Epithelial cell of proximal tubule (primary cell): ENCODE data around the gene VAC14. TPM values are rescaled to one million over a fixed set of nuclear protein-coding genes. Genes with fewer than 3 reads are reported as not detected.
"Not testable (repeated sequence)": the region's sequence is repeated elsewhere in the genome, so short reads cannot be mapped to it uniquely, and the experiment has no call there.

Experiments
- DNase-seq: peaks from one replicate; pipeline ENCODE4 v3.0.0-alpha.2; 2011; ENCODE audit warnings: low read depth
- H3K4me3 ChIP-seq: 2 replicates; pipeline ENCODE4 v1.5.1; 2011; ENCODE audit warnings: low read depth, mild to moderate bottlenecking, low read length
- CTCF ChIP-seq: conservative IDR thresholded peaks from 2 replicates; pipeline ENCODE4 v1.5.1; 2012; ENCODE audit warnings: low read depth, mild to moderate bottlenecking, low read length
- total RNA-seq: library from RNA; depleted of rRNA; stranded (reverse); fragments of >200 nt; gene quantifications from 2 replicates; pipeline ENCODE4 v1.2.3, GENCODE V29; 2015

VAC14 gene
- 32.5 and 50.0 TPM in 2 replicates for total RNA-seq

GRCh38 chr16:70800781-70801480, at the start of gene VAC14:
TSS of gene VAC14 (minus strand) at chr16:70801158. CDS start at chr16:70800900, 258 bp downstream.
- TF ChIP-seq CTCF = no peak
- peak; percentile 38 for DNase-seq
- peak within 1 kb of the TSS; percentile 97 for H3K4me3 ChIP-seq

GRCh38 chr16:70823498-70824118, 22.6 kb upstream of the VAC14 start:
- H3K4me3 ChIP-seq, DNase-seq: not testable (repeated sequence)

DNA sequence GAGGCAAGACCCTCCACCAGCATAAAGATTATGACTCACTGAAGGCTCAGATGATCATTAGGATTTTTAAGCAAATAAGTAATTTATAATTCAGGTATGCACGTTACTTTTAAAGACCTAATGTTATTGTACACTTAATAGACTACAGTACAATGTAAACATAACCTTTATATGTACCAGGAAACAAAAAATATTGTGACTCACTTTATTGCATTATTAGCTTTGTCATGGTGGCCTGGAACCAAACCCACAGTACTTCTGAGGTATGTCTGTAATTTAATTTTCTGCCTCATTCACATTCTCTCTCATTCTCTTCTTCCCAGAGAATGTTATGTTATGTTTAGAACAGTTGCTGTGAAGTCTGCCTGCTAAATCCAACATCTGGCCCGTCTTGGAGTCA, 21.8 kb upstream of the VAC14 start:
- not testable (repeated sequence) for H3K4me3 ChIP-seq, DNase-seq

DNA sequence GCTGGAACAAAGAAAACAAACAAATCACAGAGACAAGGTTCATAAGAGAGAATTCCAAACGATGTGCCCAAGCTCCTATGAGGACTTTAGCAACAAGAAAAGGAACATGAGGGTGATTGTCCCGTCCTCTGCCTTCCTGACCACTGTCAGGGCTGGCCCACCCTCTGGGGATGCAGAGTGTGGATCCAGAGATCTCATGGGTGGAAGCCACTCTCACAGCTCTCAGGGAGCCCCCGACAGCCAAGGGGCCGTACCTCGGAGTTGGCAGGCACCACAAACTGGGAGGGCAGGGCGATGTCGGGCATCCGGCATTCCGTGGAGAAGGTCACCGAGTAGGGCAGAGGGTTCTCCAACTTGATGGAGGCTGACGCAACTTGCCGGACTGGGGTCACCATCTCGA, 17.1 kb upstream of the VAC14 start:
- DNase-seq, H3K4me3 ChIP-seq: not testable (repeated sequence)

GRCh38 chr16:70809392-70810060, 8.6 kb upstream of the VAC14 start:
- no peak for TF ChIP-seq CTCF

DNA sequence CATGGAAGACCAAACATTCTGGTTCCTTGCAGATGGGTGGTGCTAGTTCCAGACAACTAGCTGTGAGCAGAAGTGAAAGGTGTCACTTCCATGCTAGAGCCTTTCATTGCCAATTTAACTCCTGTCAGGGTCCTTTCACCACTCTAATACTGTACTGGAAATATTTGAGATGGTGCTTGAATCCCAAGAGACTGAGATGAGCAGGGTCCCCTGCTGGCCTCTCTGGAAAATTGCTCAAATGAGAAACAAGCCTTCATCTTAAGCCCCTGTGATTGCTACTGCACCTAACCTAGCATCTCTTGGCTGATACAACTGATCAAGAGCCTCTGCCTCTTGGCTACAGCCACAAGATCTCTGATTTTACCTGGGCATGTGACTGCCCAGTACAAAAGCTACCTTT, 7.4 kb upstream of the VAC14 start:
- no peak overlapping the region for H3K4me3 ChIP-seq
- no peak for DNase-seq

More at GRCh38 chr16:70809392-70810060, 8.6 kb upstream of the VAC14 start:
- H3K4me3 ChIP-seq = no peak overlapping the region
- DNase-seq = no peak

GRCh38 chr16:70805787-70806186, 4.8 kb upstream of the VAC14 start:
- TF ChIP-seq CTCF = no peak
- DNase-seq = no peak
- H3K4me3 ChIP-seq = no peak overlapping the region

More for the DNA sequence above, 7.4 kb upstream of the VAC14 start:
- peak; percentile 26 for TF ChIP-seq CTCF

DNA sequence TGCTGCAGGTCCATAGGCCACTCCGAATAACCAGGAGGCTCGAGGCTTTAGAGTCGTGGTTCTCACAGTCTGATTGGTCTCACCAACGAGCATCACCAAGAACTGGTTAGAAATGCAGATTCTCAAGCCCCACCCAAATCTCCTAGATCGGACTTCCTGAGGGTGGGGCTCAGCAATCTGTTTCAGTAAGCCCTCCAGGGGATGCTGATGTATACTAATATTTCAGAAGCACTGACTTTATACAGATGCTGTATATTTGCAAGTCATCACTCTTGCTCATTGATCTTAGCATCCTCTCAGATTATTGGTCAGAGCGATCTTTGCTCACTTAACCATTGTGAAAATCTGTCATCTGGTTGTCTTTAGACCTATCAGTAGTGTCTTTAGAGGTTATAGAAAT, 4.4 kb upstream of the VAC14 start:
- no peak for DNase-seq
- TF ChIP-seq CTCF = no peak
- no peak overlapping the region for H3K4me3 ChIP-seq
